ENCODE results near the gene SRRM2.

SRRM2 gene

DNA sequence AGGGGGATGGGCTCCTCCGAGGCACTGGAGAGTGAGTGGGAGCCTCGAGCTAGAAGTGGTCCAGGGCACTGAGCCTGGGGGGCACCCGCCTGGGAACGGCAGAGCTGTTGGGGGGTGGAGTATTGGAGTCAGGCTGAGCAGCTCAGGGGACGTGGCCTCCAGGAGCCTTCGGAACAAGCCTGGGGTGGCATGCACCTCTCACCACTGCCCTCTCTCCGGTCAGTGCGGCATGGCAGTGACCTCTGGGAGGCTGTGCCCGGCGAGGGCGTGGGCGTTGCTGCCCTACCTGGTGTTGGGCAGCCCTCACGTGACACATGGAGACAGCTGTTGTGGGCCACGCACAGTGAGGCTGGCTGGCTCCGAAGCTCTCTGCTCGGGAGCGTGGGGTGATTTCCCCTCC, 46.4 kb upstream of the SRRM2 start:
- TF ChIP-seq CTCF (IDR thresholded peaks at IDR 0.05), result no peak
- H3K4me3 Mint-ChIP-seq, result no peak overlapping the region
- peak overlapping the region; percentile 45 for H3K27ac Mint-ChIP-seq
- H3K27me3 Mint-ChIP-seq (ENCODE audit: low read depth, poor library complexity), result no peaks in the 10 kb centered on the region
- no peak for DNase-seq
- no peaks in the 10 kb centered on the region for H3K4me1 Mint-ChIP-seq
- no peaks in the 10 kb centered on the region for H3K9me3 Mint-ChIP-seq
- H3K36me3 Mint-ChIP-seq (ENCODE audit: low read depth), result peaks cover 5% of the 10 kb centered on the region

DNA sequence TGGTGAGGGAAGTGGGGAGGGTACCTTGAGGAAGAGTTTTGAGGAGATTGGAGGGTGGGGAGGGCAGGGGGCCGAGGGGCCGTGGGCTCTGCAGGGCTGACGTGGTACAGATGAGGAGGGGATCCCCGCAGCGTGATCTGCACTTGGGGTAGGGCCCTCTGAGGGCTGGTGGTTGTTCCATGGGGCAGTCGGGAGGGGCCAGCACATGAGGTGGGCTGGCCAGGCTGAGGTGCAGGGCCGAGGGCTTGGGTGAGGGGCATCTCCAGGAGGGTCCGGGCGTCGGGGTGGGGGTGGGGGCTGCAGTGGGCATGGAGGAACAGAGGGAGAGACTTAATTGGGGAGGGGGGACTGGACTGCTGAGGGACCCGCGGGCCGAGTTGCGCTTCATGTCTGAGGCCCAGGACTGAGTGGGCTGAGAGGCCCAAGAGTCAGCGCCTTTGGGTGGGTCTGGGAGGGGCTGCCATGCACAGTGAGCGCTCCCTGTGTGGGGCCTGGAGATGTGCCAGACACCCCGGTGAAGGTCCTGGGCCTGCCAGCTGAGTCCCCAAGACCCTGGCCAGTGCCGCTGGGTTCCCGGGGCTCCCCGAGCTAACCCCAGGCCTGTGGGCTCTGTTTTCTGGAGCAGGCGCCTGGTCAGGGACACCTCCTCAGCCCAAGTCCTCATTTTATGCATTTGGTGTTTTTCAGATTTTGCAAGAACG, 45.7 kb upstream of the SRRM2 start:
- no peaks in the 10 kb centered on the region for H3K27me3 Mint-ChIP-seq (ENCODE audit: low read depth, poor library complexity)
- no peak overlapping the region for H3K4me3 Mint-ChIP-seq
- no peaks in the 10 kb centered on the region for H3K9me3 Mint-ChIP-seq
- no peak for TF ChIP-seq CTCF (IDR thresholded peaks at IDR 0.05)
- no peak for DNase-seq
- H3K4me1 Mint-ChIP-seq, result no peaks in the 10 kb centered on the region
- peaks cover 5% of the 10 kb centered on the region for H3K36me3 Mint-ChIP-seq (ENCODE audit: low read depth)
- no peak overlapping the region for H3K27ac Mint-ChIP-seq

DNA sequence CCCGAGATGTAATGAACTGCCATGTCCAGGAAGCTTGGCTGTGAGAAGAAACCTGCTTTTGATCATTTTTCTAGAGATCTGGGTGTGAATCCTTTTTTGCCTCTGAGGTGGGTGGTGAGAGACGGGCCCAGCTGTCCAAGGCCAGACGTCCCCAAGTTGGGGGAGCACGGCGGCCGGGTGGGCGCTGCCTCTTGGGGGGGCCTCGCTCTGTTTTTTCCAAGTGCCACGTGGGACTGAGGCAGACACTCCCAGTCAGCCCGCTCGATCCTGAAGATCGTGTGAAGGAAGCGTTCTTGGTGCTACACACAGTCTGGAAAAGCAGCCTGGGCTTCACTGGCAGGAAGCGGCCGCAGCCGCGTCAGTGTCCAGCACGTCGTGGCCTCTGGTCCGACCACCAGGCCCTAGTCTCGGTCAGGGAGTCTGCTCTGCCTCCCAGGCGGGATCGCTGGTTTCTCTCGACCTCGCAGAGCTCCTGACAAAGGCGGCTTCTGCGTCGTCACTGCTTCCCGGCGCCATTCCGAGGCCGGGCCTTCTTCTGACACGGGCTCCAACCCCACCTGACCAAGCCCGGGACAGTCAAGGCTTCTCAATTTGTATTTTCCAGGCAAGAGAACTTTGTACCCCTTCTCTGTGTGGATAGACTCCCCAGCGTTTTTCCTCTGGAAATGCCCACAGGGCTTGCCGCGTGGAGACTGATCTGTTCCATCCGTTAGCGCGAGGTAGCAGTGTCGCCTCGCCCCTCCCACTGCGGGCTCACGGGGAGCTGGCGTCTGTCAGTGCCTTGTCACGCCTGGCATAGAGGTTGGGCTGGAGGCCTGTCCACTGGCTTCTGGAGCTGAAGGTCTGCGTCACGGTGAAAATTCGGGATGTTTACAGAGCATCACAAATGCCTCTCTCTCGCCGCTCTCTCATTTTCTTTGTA, 44.8 kb upstream of the SRRM2 start:
- no peak for TF ChIP-seq CTCF (IDR thresholded peaks at IDR 0.05)
- no peak overlapping the region for H3K4me3 Mint-ChIP-seq
- no peaks in the 10 kb centered on the region for H3K4me1 Mint-ChIP-seq
- peaks cover 5% of the 10 kb centered on the region for H3K36me3 Mint-ChIP-seq (ENCODE audit: low read depth)
- no peak for DNase-seq
- H3K27me3 Mint-ChIP-seq (ENCODE audit: low read depth, poor library complexity), result no peaks in the 10 kb centered on the region
- H3K27ac Mint-ChIP-seq, result no peak overlapping the region
- no peaks in the 10 kb centered on the region for H3K9me3 Mint-ChIP-seq

GRCh38 chr16:2708290-2708639, 44.2 kb upstream of the SRRM2 start:
- Mint-ChIP-seq H3K9me3 (no peaks in the 10 kb centered on the region), H3K36me3 (ENCODE audit: low read depth) (peaks cover 5% of the 10 kb centered on the region), H3K27ac (no peak overlapping the region), H3K4me1 (no peaks in the 10 kb centered on the region), H3K27me3 (ENCODE audit: low read depth, poor library complexity) (peaks cover 4% of the 10 kb centered on the region), H3K4me3 (no peak overlapping the region)
- no peak for TF ChIP-seq CTCF (IDR thresholded peaks at IDR 0.05)
- DNase-seq, result no peak

DNA sequence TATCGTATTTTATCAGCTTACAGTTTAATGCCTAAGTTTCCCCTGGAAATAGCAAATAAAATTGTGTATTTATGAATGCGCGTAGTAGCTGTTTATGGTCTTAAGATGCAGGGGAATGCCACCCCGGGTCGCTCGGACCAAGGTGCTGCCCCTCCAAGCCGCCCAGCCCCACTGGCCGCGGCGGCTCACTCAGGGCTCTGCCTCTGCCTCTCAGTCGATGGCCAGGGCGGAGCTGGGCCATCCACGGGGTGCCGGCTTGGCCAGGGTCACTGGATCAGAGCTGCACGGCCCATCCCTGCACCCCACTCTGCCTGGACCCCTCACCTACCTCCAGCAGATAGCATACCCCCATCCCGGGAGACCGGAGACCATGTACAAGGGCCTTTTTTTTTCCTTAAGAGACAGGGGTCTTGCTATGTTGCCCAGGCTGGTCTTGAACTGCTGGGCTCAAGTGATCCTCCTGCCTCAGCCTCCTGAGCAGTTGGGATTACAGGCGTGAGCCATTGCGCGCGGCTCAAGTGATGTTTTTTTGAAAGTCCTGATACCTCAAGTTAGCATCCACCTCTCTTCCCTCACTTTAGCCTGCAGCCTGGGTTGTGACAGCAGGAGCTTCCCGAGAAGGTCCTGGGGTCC, 43.4 kb upstream of the SRRM2 start:
- H3K27ac Mint-ChIP-seq, result no peak overlapping the region
- no peaks in the 10 kb centered on the region for H3K9me3 Mint-ChIP-seq
- H3K36me3 Mint-ChIP-seq (ENCODE audit: low read depth), result peaks cover 5% of the 10 kb centered on the region
- no peak for DNase-seq
- peaks cover 4% of the 10 kb centered on the region for H3K27me3 Mint-ChIP-seq (ENCODE audit: low read depth, poor library complexity)
- H3K4me3 Mint-ChIP-seq, result no peak overlapping the region
- H3K4me1 Mint-ChIP-seq, result no peaks in the 10 kb centered on the region
- no peak for TF ChIP-seq CTCF (IDR thresholded peaks at IDR 0.05)
